GM21825 (cell line): ENCODE data around the gene GIMAP8.
"Not testable (repeated sequence)": the region's sequence is repeated elsewhere in the genome, so short reads cannot be mapped to it uniquely, and the experiment has no call there.

ENCODE experiments used
- ATAC-seq: cut with Tn5 transposase; IDR thresholded peaks from one replicate; pipeline ENCODE4 v1.9.1; 2021; ENCODE audit warnings: mild to moderate bottlenecking, moderate library complexity; ENCODE audit not compliant: unreplicated experiment

GIMAP8 gene

DNA sequence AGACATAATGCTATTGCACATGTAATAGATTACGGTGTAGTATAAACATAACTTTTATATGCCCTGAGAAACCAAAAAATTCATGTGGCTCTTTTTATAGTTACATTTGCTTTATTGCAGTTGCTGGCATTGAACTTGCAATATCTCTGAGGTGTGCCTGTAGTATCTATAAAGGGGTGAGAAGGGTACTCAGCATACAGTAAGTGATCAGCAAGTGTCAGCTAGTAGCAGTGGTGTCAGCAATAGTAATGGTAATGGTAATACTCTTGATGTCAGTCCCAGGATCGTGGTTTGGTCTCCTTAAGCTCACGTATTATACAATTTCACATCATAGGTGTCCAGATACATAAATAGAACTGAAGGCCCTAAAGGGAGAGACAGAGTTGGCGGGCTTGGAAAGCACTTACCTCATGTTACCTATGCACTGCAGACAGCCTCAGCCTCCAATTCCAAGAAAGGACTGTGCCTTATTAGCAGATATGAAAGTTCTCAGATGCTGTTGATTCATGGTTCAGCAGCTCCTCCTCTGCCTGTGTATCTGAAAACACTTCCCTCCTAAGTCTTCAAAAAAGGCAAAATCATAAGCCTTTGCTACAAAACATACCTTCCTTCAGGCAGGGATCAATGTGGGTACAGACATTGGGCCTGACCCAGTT lies 57.6 kb downstream of the GIMAP8 start:
- ATAC-seq = no peak

DNA sequence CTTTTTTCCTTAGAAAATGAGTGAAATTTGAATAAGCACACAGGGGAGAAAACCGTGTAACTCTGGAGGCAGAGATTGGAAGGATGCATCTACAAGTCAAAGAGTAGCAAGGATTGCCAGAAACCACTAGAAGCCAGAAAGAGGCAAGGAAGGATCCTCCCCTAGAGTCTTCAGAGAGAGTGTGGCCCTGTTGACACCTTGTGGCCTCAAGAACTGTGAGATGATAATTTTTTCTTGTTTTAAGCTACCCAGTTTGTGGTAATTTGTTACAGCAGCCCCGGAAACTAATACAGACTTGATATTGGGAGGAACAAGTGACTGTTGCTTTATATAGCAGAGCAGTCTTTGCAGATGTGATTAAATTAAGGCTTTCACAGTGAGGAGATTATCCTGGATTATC lies 60.6 kb downstream of the GIMAP8 start:
- no peak for ATAC-seq

DNA sequence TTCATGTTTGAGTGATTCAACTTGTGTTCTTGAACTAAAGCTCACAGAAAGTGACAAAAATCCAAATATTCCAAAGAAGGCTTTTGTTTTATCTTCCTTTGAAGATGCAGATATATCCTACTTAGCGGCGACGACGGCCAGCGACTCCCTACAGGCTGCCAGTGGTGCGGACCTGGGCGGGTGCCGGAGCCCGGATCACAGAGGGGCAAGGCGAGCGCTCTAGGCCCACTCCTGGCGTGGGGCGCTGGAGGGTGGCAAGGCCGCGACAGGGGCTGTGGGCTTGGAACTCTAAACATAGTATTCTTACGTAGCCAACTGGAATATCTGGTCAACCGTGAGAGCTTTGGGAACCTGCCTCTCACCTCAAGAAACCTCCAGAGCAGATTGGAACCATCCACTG lies 63.3 kb downstream of the GIMAP8 start:
- no peak for ATAC-seq

DNA sequence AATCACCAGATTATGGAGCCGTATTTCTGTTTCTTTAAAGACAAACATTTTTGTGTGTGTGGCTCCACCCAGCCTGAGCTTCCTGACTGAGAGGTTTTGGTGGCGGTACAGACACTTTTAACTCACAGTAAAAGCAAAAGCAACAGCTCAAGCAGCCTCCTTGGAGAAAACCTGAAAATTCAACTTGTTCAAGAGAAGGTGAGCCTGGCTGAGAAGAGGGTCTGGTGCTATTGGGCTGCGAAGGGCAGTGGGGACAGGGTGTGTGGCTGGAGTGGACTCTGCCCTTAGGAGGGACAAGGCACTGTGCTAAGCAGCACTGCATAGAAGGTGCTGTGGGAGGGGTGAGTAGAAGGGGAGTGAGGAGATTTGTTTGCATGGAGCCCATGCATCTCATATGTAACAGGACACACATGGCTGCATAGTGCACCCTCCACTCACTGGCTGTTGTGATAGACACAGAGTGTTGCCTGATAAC lies 64.4 kb downstream of the GIMAP8 start, which contains the start of gene GIMAP7:
Gene GIMAP7 (plus strand): TSS at position 125 of the 475 bp plus-strand sequence. CDS start 5,103 bp downstream, outside the sequence.
- ATAC-seq = peak; percentile 58

DNA sequence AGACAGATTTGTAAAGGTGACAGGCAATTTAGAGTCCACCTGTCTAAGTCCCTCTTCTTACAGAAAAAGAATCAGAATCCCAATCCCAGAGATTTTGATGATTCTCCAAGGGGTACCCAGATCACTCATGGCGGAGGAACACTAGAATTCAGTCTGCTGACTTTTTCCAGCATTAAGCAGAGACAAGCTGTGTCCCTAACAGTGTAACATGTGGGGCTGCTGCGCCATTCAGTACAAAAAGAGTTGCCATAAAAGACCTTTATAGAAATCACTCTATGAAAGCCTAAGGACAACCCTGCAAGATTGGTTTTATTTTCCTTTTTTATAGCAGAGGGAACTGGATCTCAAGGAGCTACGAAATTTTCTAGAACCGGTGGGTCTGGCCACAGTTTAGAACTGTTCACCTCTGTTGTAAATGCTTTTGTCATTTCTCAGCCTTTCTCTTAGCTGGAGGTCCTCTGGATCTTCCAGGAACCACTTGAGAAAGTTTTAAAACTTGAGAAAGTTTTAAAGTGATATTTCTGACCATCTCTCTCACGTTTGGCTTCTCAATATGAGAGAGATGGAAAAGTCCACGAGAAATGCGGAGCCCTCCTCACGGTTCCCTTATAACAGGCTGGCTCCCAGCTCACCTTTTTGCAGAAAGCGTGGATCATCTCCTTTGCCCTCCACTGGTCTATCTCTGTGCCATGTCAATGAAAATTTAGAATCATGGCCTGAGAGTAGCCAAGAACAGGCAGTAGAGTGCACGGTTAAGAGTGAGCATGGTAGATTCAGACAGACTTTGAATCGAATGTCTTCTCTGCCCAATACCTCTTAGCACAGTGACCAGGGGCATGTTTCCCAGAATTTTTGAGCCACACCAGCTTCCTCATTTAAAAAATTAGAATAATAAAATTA lies 65.1 kb downstream of the GIMAP8 start:
- peak; percentile 15 for ATAC-seq

DNA sequence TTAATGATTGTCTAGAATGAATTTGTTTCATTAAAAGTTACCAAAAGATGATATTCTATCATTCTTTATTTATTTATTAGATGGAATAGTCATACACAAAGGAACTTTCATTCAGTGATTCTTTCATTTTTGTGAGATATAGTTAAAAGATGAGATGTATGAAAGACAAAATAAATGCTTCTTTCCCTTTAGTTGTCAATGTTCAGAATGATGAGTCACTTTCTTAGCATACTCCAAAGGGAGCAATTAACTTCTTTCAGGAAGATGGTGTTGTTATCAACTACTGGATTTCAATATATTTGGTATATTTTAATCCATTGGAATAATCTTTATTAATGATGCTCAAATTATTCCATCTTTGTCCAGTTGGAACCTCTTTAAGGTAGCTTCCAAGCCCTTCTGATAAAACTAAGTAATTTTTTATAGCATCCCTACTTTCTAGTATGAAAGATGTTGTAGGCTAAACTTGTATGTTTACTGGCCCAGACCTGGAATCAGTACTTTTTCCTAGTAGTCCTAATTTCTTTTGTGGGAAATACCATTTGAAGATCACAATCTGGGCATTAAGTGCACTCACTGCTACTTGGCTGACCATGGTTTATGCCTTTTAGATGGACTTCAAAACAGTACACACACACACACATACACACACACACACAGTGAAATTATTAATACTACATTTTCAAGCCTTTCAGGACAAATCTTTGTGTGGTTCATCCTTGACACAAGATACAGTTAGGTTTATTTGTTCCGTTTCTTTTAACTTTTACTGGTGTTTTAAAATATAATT lies 66.7 kb downstream of the GIMAP8 start:
- ATAC-seq = no peak

DNA sequence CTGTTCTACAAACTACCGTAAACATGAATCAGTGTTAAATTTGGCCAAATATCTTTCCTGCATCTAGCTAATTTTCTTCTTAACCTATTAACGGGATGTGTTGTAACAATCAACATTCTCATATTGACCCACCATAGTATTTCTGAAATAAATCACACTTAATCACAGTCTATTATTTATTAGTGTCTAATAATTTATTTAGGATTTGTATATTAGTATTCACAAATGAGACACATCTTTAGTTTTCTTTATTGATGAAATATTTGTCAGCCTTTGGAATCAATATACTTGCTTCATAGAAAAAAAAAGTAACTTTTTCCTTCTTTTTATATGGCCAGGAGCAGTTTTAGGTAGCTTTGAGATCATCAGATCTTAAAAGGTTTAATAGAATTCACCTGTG lies 68.9 kb downstream of the GIMAP8 start:
- ATAC-seq = no peak

DNA sequence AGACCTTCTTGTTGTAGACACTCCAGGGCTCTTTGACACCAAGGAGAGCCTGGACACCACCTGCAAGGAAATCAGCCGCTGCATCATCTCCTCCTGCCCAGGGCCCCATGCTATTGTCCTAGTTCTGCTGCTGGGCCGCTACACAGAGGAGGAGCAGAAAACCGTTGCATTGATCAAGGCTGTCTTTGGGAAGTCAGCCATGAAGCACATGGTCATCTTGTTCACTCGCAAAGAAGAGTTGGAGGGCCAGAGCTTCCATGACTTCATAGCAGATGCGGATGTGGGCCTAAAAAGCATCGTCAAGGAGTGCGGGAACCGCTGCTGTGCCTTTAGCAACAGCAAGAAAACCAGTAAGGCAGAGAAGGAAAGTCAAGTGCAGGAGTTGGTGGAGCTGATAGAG lies 69.7 kb downstream of the GIMAP8 start:
- no peak for ATAC-seq

DNA sequence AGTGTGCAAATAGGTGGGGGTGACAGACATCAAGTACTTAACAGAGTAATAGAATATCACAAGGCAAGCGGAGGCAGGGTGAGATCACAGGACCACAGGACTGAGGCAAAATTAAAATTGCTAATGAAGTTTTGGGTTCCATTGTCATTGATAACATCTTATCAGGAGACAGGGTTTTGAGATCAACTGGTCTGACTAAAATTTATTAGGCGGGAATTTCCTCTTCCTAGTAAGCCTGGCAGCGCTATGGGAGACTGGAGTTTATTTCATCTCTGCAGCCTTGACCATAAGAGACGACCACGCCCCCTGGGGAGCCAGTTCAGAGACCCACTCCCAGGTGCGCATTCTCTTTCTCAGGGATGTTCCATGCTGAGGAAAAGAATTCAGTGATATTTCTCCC lies 72.5 kb downstream of the GIMAP8 start:
- not testable (repeated sequence) for ATAC-seq

DNA sequence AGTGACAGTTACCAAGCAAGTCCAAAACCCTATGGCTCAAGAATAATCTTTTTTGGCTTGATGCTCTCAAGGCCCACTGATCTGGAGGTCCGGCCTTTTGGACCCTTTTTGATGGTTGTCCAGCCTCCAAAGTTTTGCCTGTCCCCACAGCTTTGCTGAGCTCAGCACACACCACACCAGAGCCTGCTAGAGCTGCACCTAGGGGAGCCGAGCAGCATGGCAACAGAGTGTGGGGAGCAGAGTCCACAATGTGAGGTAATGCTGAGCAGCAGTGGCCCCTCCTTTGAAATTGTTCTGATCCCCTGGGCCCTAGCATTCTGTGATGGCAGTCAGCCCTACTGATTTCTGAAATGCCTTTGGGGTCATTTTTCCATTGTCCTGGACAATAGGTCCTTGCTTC lies 73.6 kb downstream of the GIMAP8 start:
- no peak for ATAC-seq
